T-helper 2 cell treated with Interferon-gamma antibody and Interleukin-4, amounts not matched to agents 100 ng/mL and 5 ng/mL, for 36 hours (primary cell): ENCODE results near the gene HES4. TPM values are rescaled to one million over a fixed set of nuclear protein-coding genes. Genes with fewer than 3 reads are reported as not detected.
"Not testable (repeated sequence)": the region's sequence is repeated elsewhere in the genome, so short reads cannot be mapped to it uniquely, and the experiment has no call there.

ENCODE experiments used
- intact Hi-C: fragments of 100-400 bp; cut with micrococcal nuclease; formaldehyde crosslinking; loops from one replicate; pipeline ENCODE4 v1.15.1; 2023
- total RNA-seq: library from RNA; stranded (reverse); gene quantifications from 2 replicates; pipeline ENCODE4 v1.2.3, GENCODE V29; 2022

HES4 gene
- total RNA-seq, 1 donor from 2014 or later: 0.18 TPM

GRCh38 chr1:1020000-1020404 lies 20.1 kb upstream of the HES4 start, which contains the start of gene AGRN:
Gene AGRN (plus strand): TSS chr1:1020120. CDS start chr1:1020173, 53 bp downstream.
- intact Hi-C loops: loop anchor here (1.0 to 5.0 kb wide), 2 partner anchors 13 to 37 kb away; no protein-coding TSS in a partner anchor

DNA sequence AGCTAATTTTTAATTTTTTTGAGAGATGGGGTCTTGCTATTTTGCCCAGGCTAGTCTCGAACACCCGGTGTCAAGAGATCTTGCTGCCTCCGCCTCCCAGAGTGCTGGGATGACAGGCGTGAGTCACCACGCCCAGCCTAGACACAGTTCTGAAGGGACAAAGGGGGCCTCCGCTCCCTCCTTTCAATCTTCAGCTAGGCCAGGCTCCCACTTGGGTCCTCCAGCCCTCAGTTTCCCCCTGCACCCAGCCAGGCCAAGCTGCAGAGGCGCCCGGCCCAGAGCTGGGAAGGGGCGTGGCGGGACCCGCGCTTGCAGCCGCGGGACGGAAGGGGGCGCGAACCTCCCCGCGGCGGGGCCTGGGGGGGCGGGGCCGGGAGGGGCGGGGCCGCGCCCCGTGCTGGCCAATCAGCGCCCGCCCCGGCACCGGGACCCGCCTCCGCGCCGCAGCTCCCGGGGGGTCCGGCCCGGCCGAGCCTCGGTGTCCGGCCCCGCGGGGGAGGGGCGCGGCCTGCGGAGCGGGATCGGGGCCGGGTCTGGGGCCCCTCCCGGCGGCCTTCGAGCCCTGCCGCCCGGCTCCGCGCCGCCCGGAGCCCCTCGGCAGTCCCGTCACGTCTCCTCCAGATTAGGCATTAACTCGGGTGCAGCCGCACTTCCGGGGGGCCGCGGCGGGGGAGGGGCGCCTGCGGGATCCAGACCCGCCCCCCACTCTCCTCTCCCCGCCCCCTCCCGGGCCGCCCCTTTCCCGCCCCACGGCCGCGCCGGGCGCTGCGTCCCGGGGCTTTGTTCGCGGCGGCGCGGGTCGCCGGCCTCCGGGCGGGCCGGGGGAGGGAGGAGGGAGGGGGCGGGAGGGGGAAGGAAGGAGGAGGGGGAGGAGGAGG lies 19.5 kb upstream of the HES4 start:
- intact Hi-C loops: loop anchor here (1.0 kb wide), 1 partner anchor 14 kb away; no protein-coding TSS in a partner anchor

- intact Hi-C loops: not testable (repeated sequence)
These were observed 18.4 kb upstream of the HES4 start for GRCh38 chr1:1018321-1018685.

DNA sequence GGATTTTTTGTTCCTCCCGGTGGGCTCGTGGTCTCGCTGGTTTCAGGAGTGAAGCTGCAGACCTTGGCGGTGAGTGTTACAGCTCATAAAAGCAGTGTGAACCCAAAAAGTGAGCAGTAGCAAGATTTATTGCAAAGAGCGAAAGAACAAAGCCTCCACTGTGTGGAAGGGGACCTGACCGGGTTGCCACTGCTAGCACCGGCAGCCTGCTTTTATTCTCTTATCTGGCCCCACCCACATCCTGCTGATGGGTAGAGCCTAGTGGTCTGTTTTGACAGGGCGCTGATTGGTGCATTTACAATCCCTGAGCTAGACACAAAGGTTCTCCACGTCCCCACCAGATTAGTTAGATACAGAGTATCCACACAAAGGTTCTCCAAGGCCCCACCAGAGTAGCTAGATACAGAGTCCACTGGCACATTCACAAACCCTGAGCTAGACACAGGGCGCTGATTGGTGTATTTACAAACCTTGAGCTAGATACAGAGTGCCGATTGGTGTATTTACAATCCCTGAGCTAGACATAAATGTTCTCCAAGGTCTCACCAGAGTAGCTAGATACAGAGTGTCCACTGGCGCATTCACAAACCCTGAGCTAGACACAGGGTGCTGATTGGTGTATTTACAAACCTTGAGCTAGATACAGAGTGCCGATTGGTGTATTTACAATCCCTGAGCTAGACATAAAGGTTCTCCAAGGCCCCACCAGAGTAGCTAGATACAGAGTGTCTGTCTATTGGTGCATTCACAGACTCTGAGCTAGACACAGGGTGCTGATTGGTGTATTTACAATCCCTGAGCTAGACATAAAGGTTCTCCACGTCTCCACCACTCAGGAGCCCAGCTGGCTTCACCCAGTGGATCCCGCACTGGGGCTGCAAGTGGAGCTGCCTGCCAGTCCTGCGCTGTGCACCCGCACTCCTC lies 17.8 kb upstream of the HES4 start:
- intact Hi-C loops: not testable (repeated sequence)

DNA sequence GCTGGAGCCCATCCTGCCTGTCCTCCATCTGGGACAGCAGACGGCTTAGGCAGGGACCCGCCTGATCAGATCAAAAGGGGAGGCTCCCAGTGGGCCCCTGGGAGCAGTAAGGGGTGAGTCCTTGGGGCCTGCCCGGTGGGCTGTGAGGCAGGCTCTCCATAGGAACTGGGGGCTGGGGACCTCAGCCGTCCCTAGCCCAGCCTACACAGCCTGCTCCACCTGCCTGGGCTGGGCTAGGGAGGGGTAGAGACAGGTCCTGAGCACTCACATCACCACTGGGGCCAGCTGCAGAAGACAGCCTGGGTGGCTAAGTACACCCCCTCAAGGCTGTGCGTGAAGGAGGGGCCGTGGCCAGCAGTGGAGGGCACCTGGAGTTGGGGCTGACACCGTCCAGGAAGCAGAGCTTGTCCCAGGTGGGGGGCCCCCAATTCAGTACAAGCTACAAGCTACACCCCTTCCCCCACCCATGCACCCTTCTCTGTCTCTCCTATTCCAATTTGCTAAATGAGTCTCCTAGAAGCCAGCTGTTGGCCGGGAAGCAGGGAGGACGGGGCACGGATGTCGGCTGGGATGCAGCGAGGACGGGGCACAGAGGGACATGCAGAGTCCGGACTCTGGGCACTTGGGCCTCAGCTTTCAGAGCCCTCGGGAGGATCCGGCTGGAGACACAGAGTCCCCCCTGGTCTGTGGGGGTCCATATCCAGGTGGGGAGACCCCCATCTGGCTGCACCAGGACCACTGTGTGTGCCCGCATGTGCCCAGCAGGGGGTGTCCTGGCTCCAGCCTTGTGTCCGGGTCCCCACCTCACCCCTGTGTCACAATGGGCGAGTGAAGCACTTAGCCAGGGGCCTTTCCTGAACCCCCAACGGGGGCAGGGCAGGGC lies 15.1 kb upstream of the HES4 start:
- intact Hi-C loops: no loop called here

- intact Hi-C loops: loop anchor here (1.0 to 2.0 kb wide), 2 partner anchors 55 to 102 kb away; partner anchors contain the start of gene C1orf159
These were observed 14.2 kb upstream of the HES4 start for GRCh38 chr1:1013922-1014648.

DNA sequence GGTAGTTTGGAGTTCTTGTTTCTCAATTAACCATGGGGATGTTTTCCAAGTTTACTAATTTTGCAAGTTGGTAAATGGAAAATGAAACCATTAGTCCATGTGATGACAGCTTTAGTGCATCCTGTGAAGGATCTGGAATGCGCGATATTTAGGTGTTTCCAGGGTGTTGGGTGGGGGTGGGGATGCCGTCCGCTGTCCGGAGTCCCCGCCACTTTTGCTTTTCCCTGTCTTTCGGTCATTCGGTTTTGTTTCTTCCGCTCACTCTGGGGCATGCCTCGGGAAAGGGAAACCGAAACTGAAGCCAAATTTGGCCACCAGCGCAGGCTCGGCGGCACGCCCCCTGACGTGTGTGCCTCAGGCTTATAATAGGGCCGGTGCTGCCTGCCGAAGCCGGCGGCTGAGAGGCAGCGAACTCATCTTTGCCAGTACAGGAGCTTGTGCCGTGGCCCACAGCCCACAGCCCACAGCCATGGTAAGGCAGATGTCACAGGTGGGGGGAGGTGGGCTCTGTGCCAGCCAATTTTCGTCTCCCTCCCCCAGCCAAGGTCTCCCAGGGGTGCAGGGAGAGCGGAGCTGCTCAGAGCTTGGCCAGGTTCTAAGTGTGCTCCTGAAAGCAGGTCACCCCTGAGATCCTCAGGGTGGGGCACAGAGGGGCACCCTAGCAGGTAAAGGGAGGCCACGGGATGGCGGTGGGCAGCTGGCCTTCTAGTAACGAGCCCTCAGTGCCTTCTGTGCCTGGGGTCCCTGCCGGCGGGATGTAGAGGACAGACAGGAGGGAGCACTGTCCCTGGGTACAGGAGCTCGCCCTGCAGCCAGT lies 13.4 kb upstream of the HES4 start, which contains the start of gene ISG15:
Gene ISG15, plus strand, starts transcription at position 393 of the 817 bp plus-strand sequence. Its CDS starts 77 bp downstream, at position 470.
- intact Hi-C loops: loop anchor here (1.0 to 2.0 kb wide), 2 partner anchors 55 to 103 kb away; partner anchors contain the start of gene C1orf159

DNA sequence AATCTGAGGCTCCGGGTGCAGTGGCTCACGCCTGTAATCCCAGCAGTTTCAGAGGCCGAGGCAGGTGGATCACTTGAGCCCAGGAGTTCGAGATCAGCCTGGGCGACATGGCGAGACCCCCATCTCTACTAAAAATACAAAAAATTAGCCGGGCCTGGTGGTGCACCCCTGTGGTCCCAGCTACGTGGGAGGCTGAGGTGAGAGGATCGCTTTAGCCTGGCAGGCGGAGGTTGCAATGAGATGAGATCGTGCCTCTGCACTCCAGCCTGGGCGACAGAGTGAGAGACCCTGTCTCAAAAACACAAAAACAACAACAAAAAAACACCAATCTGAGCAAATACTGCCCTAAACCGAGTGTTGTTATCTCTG lies 12.8 kb upstream of the HES4 start:
- intact Hi-C loops: loop anchor here (1.0 to 2.0 kb wide), 2 partner anchors 56 to 104 kb away; partner anchors contain the start of gene C1orf159

DNA sequence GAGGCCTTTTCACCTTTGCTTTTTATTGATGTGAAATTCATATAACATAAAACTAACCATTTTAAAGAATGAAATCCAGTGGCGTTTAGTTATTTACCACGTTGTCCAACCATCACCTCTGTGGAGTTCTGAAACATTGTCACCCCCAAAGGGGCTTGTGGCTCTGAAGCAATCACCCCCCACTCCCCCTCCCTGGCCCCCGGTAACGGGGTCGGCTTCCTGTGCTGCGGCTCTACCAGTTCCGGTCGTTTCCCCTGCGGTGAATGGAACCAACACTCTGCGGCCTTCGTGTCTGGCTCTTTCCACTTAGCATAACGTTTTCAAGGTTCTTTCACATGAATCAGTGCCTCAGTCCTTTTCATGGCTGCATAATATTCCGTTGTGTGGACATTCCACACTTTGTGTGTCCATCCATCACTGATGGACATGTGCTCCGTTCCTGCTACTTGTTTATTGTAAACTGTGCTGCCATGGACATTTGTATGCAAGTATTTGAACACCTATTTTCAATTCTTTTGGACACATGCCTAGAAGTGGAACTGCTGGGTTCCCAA lies 11.6 kb upstream of the HES4 start:
- intact Hi-C loops: no loop called here

DNA sequence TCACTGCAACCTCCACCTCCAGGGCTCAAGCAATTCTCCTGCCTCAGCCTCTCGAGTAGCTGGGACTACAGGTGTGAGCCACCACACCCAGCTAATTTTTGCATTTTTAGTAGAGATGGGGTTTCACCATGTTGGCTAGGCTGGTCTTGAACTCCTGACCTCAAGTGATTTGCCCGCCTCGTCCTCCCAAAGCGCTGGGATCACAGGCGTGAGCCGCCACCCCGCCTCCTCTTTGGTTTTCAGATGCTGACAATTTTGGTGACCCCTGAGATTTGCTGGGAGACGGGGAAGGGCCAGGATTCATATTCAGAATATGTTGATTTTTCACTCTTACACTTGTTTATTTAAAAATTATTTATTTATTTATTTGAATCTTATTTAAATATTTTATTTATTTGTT lies 10.2 kb upstream of the HES4 start:
- intact Hi-C loops: not testable (repeated sequence)

- intact Hi-C loops: no loop called here
These were observed 6.6 kb upstream of the HES4 start for GRCh38 chr1:1006305-1007159.

GRCh38 chr1:1005774-1006304 lies 5.9 kb upstream of the HES4 start:
- intact Hi-C loops: no loop called here

DNA sequence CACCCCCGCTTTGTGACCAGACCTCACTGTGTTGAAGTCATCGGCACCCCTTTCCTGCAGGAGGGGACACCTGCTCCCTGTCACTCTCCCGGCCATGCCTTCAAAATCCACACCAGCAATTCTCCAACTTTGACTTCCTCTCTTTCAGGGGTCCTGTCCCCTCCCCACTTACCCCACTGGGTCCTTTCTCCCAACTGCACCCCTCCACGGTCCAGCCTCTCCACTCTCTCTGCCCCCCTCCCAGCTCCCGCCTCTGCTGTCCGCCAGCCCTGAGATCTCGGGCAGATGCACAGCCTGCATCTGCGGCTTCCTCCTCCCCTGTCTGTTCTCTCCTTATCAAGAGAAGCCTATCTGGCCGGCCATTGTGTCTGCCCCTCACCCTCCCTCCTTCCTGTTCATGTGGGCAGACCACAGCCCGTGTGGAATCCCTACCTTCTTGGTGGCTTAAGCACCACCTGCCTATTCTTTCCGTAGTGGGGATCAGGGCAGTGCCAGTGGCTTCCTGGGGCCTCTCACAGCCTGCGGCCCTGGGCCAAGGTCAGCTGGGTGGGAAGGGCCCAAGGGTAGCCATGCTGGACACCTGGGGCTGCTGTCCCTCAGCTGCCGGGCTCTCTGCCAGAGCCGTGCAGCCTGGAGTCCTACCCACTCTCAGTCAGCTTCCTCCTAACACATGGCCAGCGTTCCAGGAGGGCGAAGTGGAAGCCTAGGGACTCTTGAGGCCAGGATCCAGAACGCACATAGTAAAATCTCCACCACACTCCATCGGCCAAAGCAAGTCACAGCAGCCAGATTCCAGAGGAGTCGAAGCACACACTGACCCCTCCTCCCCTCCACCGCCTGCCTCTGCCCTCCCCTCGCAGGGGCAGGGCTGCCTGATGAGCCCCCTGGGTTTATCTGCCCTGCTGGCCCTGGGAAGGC lies 5.1 kb upstream of the HES4 start:
- intact Hi-C loops: loop anchor here (5.0 kb wide), 1 partner anchor 57 kb away; no protein-coding TSS in a partner anchor

GRCh38 chr1:1004420-1004779 lies 4.5 kb upstream of the HES4 start:
- intact Hi-C loops: loop anchor here (5.0 kb wide), 1 partner anchor 58 kb away; no protein-coding TSS in a partner anchor

DNA sequence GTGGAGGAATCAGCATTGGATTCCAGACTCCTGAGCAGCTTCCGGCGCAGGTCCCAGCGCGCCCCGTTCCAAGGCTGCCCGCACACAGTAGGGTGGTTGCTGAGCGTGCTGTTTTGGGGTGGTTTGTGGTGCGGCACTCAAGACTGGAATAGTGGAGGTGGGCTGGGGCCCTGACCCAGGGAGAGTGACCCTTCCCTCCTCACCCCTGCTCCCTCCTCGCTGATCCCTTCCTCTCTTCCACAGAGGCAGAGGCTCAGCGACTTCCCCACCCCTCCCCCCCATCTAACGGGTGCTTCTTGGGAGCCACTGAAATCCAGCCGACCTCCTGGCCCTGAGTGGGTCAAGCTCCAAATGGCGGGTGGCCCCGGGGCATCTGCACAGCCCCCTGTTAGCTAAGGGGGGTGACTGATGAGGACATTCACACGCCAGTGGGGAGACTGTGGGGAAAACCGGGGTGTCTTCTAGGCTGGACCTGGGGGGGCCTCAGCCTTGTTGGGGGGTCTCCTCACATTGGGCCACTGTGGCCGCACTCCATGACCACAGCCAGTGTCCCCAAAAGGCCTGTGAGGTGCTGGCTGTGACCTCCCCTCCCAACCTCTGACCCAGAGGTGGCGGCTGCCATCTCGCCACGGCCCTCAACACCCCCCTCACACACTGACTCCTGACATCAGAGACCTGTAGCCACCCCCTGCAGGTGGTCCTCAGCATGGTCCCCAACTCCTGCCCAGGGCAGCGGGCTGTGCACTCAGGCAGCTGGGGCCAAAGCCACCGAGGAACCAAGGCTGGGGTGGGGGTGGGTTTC lies 3.9 kb upstream of the HES4 start:
- intact Hi-C loops: loop anchor here (5.0 kb wide), 1 partner anchor 58 kb away; no protein-coding TSS in a partner anchor
